HG02642 (cell line): ENCODE data around the gene POT1.

Experiments
- ATAC-seq: cut with Tn5 transposase; IDR thresholded peaks from one replicate; pipeline ENCODE4 v1.9.1; 2021; ENCODE audit warnings: mild to moderate bottlenecking; ENCODE audit not compliant: unreplicated experiment, poor library complexity

The POT1 gene

DNA sequence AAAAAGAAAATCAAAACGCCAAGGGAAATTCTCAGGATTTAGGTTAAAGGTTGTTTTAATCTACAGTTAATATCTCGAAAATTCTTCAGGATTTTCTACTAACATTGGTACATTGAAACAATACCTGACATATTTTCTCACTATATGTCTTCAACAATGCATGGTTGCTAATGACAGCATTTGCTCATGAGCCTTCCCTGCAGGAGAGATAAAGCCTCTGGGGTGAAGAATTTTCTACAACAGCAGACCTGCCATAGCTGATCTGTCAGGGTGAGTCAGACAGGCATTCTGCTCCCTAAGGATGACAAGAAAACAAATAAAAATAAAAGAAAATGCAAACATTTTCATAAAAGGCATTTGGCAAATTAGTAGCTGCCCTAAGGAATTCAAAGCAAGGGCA, 152.4 kb downstream of the POT1 start:
- ATAC-seq: no peak

DNA sequence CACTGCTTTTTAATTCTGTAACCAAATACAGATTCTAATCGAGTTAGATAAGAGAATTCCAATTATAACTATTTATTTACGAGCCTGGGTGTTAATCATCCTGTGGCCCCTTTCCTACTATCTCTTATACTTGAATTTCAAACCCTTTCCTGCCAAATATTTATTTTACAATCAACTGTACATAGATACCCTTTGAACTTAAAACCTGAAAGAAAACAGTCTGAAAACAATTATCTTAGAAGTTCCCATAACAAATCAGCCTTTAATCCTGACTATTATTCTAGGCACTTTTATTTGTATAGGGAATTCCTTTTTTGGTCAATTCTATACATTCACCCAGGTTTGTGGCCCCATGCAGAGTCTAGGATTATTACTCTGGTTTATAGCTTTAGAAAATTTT, 153.5 kb downstream of the POT1 start:
- ATAC-seq: no peak

DNA sequence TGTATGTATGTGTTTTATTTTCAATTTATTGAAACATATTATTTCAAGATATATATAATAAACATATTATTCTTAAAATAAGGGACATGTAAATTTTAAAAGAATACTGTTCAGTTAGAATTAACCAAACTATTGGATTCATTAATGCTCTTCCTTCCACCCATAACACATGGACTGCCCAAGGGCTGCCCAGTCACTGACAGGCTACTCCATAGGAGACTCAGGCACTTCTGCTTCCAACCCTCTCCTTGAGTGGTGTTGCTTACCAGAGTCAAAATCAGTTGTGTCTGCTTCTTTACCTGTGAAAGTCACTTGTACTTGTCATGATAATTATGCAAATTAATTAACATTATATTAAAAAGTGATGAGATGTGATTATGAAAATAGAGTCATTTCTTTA, 154.2 kb downstream of the POT1 start:
- no peak for ATAC-seq

DNA sequence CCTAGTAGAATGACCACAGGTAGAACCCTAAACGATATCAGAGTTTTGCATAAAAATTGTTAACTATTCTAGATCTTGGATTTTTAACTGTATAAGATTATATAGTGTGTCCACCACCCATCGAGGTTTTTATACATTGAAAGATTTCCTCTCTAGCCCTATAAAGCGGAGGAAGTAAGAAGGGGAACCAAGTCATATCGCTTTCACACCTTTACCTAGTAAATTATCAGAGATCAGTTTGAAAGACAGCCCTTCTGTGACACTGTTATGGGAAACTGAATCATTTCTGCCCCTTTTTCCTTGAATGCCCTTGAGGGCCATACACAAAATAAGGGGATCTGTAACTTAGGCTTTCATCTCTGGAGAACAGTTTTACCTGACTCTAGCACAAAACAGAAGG, 155.7 kb downstream of the POT1 start:
- no peak for ATAC-seq

DNA sequence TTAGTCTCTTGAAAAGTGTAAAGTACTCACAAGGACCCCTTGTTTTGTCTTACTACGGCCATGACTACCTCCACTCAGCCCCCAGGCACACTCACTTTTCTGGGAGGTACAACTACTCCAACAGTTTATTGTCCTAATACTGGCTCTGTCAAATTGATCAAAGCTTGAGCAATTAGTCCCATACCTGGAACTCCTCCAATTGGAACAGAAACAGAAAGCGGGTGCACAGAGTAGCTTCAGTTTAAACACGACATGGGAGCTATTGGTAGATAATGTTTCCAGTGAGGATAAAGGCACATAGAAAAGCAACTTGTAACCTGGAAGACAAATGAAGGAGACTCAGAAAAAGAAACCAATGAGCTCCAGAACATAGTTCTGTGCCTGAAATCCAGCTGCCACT, 156.3 kb downstream of the POT1 start:
- no peak for ATAC-seq
